HG03095 (cell line): ENCODE results near the gene BRIX1.
A peak's percentile ranks its signal among the peaks of the same experiment; 100 is the strongest.

Experiments used
- ATAC-seq: cut with Tn5 transposase; IDR thresholded peaks from one replicate; pipeline ENCODE4 v1.9.1; 2021; ENCODE audit warnings: moderate library complexity; ENCODE audit not compliant: unreplicated experiment

Gene BRIX1

GRCh38 chr5:34915139-34915855 lies at the start of gene BRIX1, which contains the start of gene RAD1:
BRIX1 (plus strand) TSS chr5:34915711; CDS start chr5:34915739, 28 bp downstream.
RAD1 (minus strand) TSS chr5:34915504; CDS start chr5:34914892, 612 bp downstream.
- ATAC-seq, result peak; percentile 98

- ATAC-seq, result no peak
These were observed 48.5 kb upstream of the BRIX1 start for GRCh38 chr5:34866989-34867471.

GRCh38 chr5:34867660-34868059 lies 47.9 kb upstream of the BRIX1 start:
- no peak for ATAC-seq

- no peak for ATAC-seq
These were observed 46.7 kb upstream of the BRIX1 start for GRCh38 chr5:34868791-34869190.

GRCh38 chr5:34869256-34869655 lies 46.3 kb upstream of the BRIX1 start:
- no peak for ATAC-seq

GRCh38 chr5:34870382-34870781 lies 45.1 kb upstream of the BRIX1 start:
- ATAC-seq, result no peak

GRCh38 chr5:34876275-34876674 lies 39.2 kb upstream of the BRIX1 start:
- no peak for ATAC-seq

GRCh38 chr5:34881246-34881645 lies 34.3 kb upstream of the BRIX1 start:
- no peak for ATAC-seq

- no peak for ATAC-seq
These were observed 29.0 kb upstream of the BRIX1 start for GRCh38 chr5:34886392-34887119.

- no peak for ATAC-seq
These were observed 26.1 kb upstream of the BRIX1 start for GRCh38 chr5:34889394-34889793.

GRCh38 chr5:34891981-34892380 lies 23.5 kb upstream of the BRIX1 start:
- ATAC-seq, result no peak

GRCh38 chr5:34892414-34892813 lies 23.1 kb upstream of the BRIX1 start:
- no peak for ATAC-seq

GRCh38 chr5:34894716-34895115 lies 20.8 kb upstream of the BRIX1 start:
- no peak for ATAC-seq

GRCh38 chr5:34895641-34896419 lies 19.7 kb upstream of the BRIX1 start:
- no peak for ATAC-seq

GRCh38 chr5:34897646-34898045 lies 17.9 kb upstream of the BRIX1 start:
- ATAC-seq, result no peak

- peak; percentile 81 for ATAC-seq
These were observed 17.1 kb upstream of the BRIX1 start for GRCh38 chr5:34898258-34898895.

- ATAC-seq, result no peak
These were observed 16.4 kb upstream of the BRIX1 start for GRCh38 chr5:34899066-34899465.

GRCh38 chr5:34900652-34901051 lies 14.9 kb upstream of the BRIX1 start:
- ATAC-seq, result no peak

GRCh38 chr5:34903260-34903659 lies 12.3 kb upstream of the BRIX1 start:
- ATAC-seq, result no peak

GRCh38 chr5:34905564-34905963 lies 9.9 kb upstream of the BRIX1 start:
- ATAC-seq, result no peak

GRCh38 chr5:34913072-34913471 lies 2.4 kb upstream of the BRIX1 start:
- no peak for ATAC-seq
